Measurements from ENCODE around the gene NALCN.

DNA sequence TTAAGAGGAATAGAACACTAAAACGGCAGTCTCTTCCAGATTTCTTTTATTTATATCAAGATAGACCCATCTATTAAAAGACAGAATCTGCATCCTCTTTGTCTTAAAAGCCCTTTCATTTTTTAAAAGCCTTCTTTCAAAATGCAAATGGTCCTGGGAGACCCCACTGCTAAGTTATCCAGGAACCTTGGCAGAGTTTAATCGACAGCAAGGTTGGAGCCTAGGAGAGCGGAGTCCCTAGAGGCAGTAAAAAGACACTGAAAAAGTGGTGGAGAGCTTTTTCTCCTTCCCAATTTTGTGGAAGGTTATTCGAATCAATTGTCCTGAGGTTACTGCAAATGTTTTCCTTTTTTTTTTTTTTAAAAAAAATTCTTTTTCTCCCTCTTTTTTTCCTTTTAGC, 294.7 kb downstream of the NALCN start:
- TF ChIP-seq, protein P1, sequence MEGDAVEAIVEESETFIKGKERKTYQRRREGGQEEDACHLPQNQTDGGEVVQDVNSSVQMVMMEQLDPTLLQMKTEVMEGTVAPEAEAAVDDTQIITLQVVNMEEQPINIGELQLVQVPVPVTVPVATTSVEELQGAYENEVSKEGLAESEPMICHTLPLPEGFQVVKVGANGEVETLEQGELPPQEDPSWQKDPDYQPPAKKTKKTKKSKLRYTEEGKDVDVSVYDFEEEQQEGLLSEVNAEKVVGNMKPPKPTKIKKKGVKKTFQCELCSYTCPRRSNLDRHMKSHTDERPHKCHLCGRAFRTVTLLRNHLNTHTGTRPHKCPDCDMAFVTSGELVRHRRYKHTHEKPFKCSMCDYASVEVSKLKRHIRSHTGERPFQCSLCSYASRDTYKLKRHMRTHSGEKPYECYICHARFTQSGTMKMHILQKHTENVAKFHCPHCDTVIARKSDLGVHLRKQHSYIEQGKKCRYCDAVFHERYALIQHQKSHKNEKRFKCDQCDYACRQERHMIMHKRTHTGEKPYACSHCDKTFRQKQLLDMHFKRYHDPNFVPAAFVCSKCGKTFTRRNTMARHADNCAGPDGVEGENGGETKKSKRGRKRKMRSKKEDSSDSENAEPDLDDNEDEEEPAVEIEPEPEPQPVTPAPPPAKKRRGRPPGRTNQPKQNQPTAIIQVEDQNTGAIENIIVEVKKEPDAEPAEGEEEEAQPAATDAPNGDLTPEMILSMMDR (IDR thresholded peaks at IDR 0.05), result no peak
- TF ChIP-seq POLR2A (IDR thresholded peaks at IDR 0.05), result no peak

All from right lobe of liver (tissue), 4 donors.